H1 (cell line): ENCODE results near the gene FOLR1. TPM values are rescaled to one million over a fixed set of nuclear protein-coding genes. Genes with fewer than 3 reads are reported as not detected.

Source experiments
- CTCF ChIA-PET: fragments of 300-600 bp; sonication (Branson Sonifier 250); formaldehyde crosslinking; loops from one replicate; lab custom pipeline; 2021; ENCODE audit not compliant: partially characterized antibody; lab: Charles Lee
- POLR2A ChIA-PET: fragments of 300-600 bp; sonication (Branson Sonifier 250); formaldehyde crosslinking; loops from one replicate; lab custom pipeline; 2021; ENCODE audit warnings: inconsistent platforms; ENCODE audit not compliant: partially characterized antibody; lab: Charles Lee
- DNase-seq, 2 experiments: peaks; one replicate each; pipeline versions ENCODE4 v3.0.0 to v3.0.0-alpha.2; 2010 to 2022; ENCODE audit warnings: low spot score in 2 of 2, low read depth in 1 of 2, mixed read lengths in 1 of 2
- FAIRE-seq: peaks from 2 replicates; lab custom pipeline; 2011; peaks lifted over from hg19 to GRCh38; lab: Jason Lieb, UNC
- H2AFZ ChIP-seq: 2 replicates; pipeline ENCODE4 v1.8.1; 2012; ENCODE audit warnings: low read length, inconsistent platforms
- H2AK5ac ChIP-seq: 2 replicates; pipeline ENCODE4 v1.6.1; 2013; ENCODE audit warnings: low read depth, low read length
- H2BK120ac ChIP-seq: replicated peaks from 2 replicates; pipeline ENCODE3; 2013; ENCODE audit warnings: low read depth, low read length, inconsistent platforms
- H2BK12ac ChIP-seq: 2 replicates; pipeline ENCODE4 v1.6.1; 2013; ENCODE audit warnings: low read depth, low read length
- H2BK15ac ChIP-seq: 2 replicates; pipeline ENCODE4 v1.6.1; 2013; ENCODE audit warnings: low read length
- H2BK20ac ChIP-seq: 2 replicates; pipeline ENCODE4 v1.6.1; 2013; ENCODE audit warnings: low read length
- H2BK5ac ChIP-seq: 2 replicates; pipeline ENCODE4 v1.6.1; 2013; ENCODE audit warnings: low read depth, low read length
- H3K14ac ChIP-seq: 2 replicates; pipeline ENCODE4 v1.6.1; 2013; ENCODE audit warnings: inconsistent platforms; ENCODE audit not compliant: insufficient read length
- H3K18ac ChIP-seq: 2 replicates; pipeline ENCODE4 v1.6.1; 2013; ENCODE audit warnings: low read length; ENCODE audit errors: extremely low read depth
- H3K23ac ChIP-seq: 2 replicates; pipeline ENCODE4 v1.6.1; 2013; ENCODE audit warnings: inconsistent platforms; ENCODE audit not compliant: insufficient read length
- H3K23me2 ChIP-seq: 2 replicates; pipeline ENCODE4 v1.6.1; 2013; ENCODE audit warnings: low read depth, low read length
- H3K27ac ChIP-seq: 2 replicates; pipeline ENCODE4 v1.6.1; 2011; ENCODE audit warnings: low read depth, low read length, inconsistent platforms
- H3K27me3 ChIP-seq, 4 experiments: replicated peaks in 1 of 4; 1 replicate in 1 of 4; 2 replicates in 3 of 4; pipeline versions ENCODE4 v1.6.1 to v1.8.1; 2011 to 2013; ENCODE audit warnings: low read length in 3 of 4, mild to moderate bottlenecking in 3 of 4, inconsistent platforms in 2 of 4, mixed read lengths in 2 of 4, moderate library complexity in 1 of 4; ENCODE audit not compliant: control insufficient read depth in 3 of 4, insufficient read depth in 3 of 4; ENCODE audit errors: extremely low read depth in 1 of 4
- H3K36me3 ChIP-seq, 4 experiments: 2 replicates each; pipeline versions ENCODE4 v1.6.1 to v1.8.1; 2011 to 2013; ENCODE audit warnings: mild to moderate bottlenecking in 4 of 4, low read length in 3 of 4, moderate library complexity in 2 of 4, control low read depth in 1 of 4, inconsistent platforms in 1 of 4; ENCODE audit not compliant: insufficient read depth in 4 of 4, control insufficient read depth in 2 of 4
- H3K4ac ChIP-seq: replicated peaks from 2 replicates; pipeline ENCODE3; 2013; ENCODE audit warnings: low read length, low read depth, mixed read lengths, inconsistent platforms; ENCODE audit not compliant: insufficient read length
- H3K4me1 ChIP-seq, 4 experiments: replicated peaks in 1 of 4; 1 replicate in 1 of 4; 2 replicates in 3 of 4; pipeline versions ENCODE4 v1.6.1 to v1.8.1; 2011 to 2013; ENCODE audit warnings: low read length in 3 of 4, inconsistent platforms in 2 of 4, mixed read lengths in 1 of 4; ENCODE audit not compliant: insufficient read depth in 4 of 4, control insufficient read depth in 3 of 4
- H3K4me2 ChIP-seq, 2 experiments: 2 replicates each; pipeline versions ENCODE4 v1.6.1 to v1.8.1; 2011 to 2013; ENCODE audit warnings: low read depth in 2 of 2, low read length in 2 of 2, control low read depth in 1 of 2, inconsistent platforms in 1 of 2, mild to moderate bottlenecking in 1 of 2; ENCODE audit not compliant: insufficient read depth in 1 of 2
- H3K4me3 ChIP-seq, 4 experiments: fragments of 200-600, 300-600 bp in 1 of 4; sonication (generic), shearing (Covaris generic), sonication (Bioruptor Twin) in 1 of 4; 2 replicates each; pipeline versions ENCODE4 v1.5.1 to v1.8.1; 2011 to 2016; ENCODE audit warnings: low read length in 4 of 4, low read depth in 3 of 4, control low read depth in 2 of 4, inconsistent platforms in 2 of 4, mild to moderate bottlenecking in 2 of 4, mixed read lengths in 1 of 4, moderate library complexity in 1 of 4; ENCODE audit not compliant: insufficient read depth in 2 of 4; ENCODE audit errors: extremely low read depth in 1 of 4
- H3K56ac ChIP-seq: replicated peaks from 2 replicates; pipeline ENCODE3; 2013; ENCODE audit warnings: low read depth, mild to moderate bottlenecking, mixed read lengths, low read length, inconsistent platforms; ENCODE audit not compliant: insufficient read length
- H3K79me1 ChIP-seq: 2 replicates; pipeline ENCODE4 v1.6.1; 2013; ENCODE audit warnings: low read depth, low read length, control low read depth
- H3K79me2 ChIP-seq, 2 experiments: 2 replicates each; pipeline versions ENCODE4 v1.6.1 to v1.8.1; 2012 to 2013; ENCODE audit warnings: low read length in 2 of 2, mild to moderate bottlenecking in 2 of 2, inconsistent platforms in 1 of 2; ENCODE audit not compliant: insufficient read depth in 2 of 2, control insufficient read depth in 1 of 2
- H3K9ac ChIP-seq, 4 experiments: replicated peaks in 1 of 4; 1 replicate in 1 of 4; 2 replicates in 3 of 4; pipeline versions ENCODE4 v1.6.1 to v1.8.1; 2011 to 2013; ENCODE audit warnings: low read depth in 3 of 4, low read length in 3 of 4, control low read depth in 2 of 4, mild to moderate bottlenecking in 2 of 4, moderate library complexity in 2 of 4, inconsistent platforms in 1 of 4; ENCODE audit errors: extremely low read depth in 1 of 4
- H3K9me3 ChIP-seq, 2 experiments: 2 replicates each; pipeline versions ENCODE4 v1.6.1 to v1.8.1; 2012 to 2013; ENCODE audit warnings: mild to moderate bottlenecking in 2 of 2, moderate library complexity in 2 of 2, control low read depth in 1 of 2, inconsistent platforms in 1 of 2, low read depth in 1 of 2, low read length in 1 of 2, mixed read lengths in 1 of 2; ENCODE audit not compliant: insufficient read depth in 2 of 2
- H4K20me1 ChIP-seq, 2 experiments: replicated peaks in 1 of 2; 2 replicates each; pipeline versions ENCODE3 to v1.8.1; 2011 to 2013; ENCODE audit warnings: inconsistent platforms in 2 of 2, low read length in 2 of 2, mild to moderate bottlenecking in 1 of 2; ENCODE audit not compliant: insufficient read depth in 2 of 2, control insufficient read depth in 1 of 2
- H4K5ac ChIP-seq: 2 replicates; pipeline ENCODE4 v1.6.1; 2013; ENCODE audit warnings: low read length, low read depth, mixed read lengths, inconsistent platforms; ENCODE audit not compliant: insufficient read length
- H4K8ac ChIP-seq: 2 replicates; pipeline ENCODE4 v1.8.0; 2013; ENCODE audit warnings: mild to moderate bottlenecking, moderate library complexity, low read length, inconsistent platforms; ENCODE audit not compliant: insufficient read depth; ENCODE audit errors: extremely low read depth
- H4K91ac ChIP-seq: replicated peaks from 2 replicates; pipeline ENCODE3; 2013; ENCODE audit warnings: low read length, mixed read lengths, inconsistent platforms; ENCODE audit not compliant: insufficient read length
- ATF3 ChIP-seq: IDR thresholded peaks from 2 replicates; pipeline ENCODE4 v1.6.1; 2011; ENCODE audit warnings: low read depth, mild to moderate bottlenecking, low read length; ENCODE audit not compliant: insufficient read depth
- CREB1 ChIP-seq: IDR thresholded peaks from 2 replicates; pipeline ENCODE4 v1.6.1; 2012; ENCODE audit warnings: inconsistent platforms
- CTCF ChIP-seq, 3 experiments: IDR thresholded peaks; 1 replicate in 2 of 3; 2 replicates in 1 of 3; pipeline versions ENCODE4 v1.5.1 to v1.6.1; 2011; ENCODE audit warnings: low read length in 3 of 3, mild to moderate bottlenecking in 3 of 3, inconsistent platforms in 2 of 3, low read depth in 1 of 3, moderate library complexity in 1 of 3; ENCODE audit not compliant: insufficient read depth in 1 of 3; ENCODE audit errors: control extremely low read depth in 1 of 3
- HDAC6 ChIP-seq: IDR thresholded peaks from one replicate; pipeline ENCODE4 v1.7.1; 2012; ENCODE audit warnings: low read depth, mild to moderate bottlenecking, inconsistent platforms, low read length, moderate library complexity
- KDM1A ChIP-seq: fragments of 200-600, 300-600 bp; sonication (generic); IDR thresholded peaks from 2 replicates; pipeline ENCODE4 v1.7.1; 2016; ENCODE audit warnings: mild to moderate bottlenecking, low read length, borderline replicate concordance
- RFX5 ChIP-seq: IDR thresholded peaks from 2 replicates; pipeline ENCODE4 v1.6.1; 2011; ENCODE audit warnings: low read depth, low read length, improper control_type of control experiment, borderline replicate concordance
- RXRA ChIP-seq: IDR thresholded peaks from 2 replicates; pipeline ENCODE4 v1.6.1; 2011; ENCODE audit warnings: low read depth, mild to moderate bottlenecking, low read length, moderate library complexity; ENCODE audit not compliant: insufficient read depth
- SIX5 ChIP-seq: IDR thresholded peaks from 2 replicates; pipeline ENCODE4 v1.6.1; 2011; ENCODE audit warnings: mild to moderate bottlenecking, low read depth, low read length
- TBP ChIP-seq: IDR thresholded peaks from 2 replicates; pipeline ENCODE4 v1.6.1; 2011; ENCODE audit warnings: low read depth, low read length, improper control_type of control experiment
- WGBS, 2 experiments: shearing (Covaris generic) in 1 of 2; methylation state at CpG; one replicate each; pipeline versions ENCODE4 v1.1.6 to v1.1.7; 2013 to 2015; ENCODE audit warnings: low lambda C conversion rate in 2 of 2, mixed read lengths in 2 of 2, inconsistent platforms in 1 of 2, low coverage in 1 of 2, missing lambda C conversion rate in 1 of 2; ENCODE audit not compliant: insufficient replicate concordance in 2 of 2, insufficient coverage in 1 of 2, insufficient read length in 1 of 2; ENCODE audit errors: extremely low coverage in 1 of 2, missing lambda C conversion rate in 1 of 2; 5-methylcytosine and 5-hydroxymethylcytosine counted together
- polyA plus RNA-seq, 7 experiments: library from polyadenylated mRNA; depleted of rRNA in 3 of 7; stranded (reverse) in 5 of 7; unstranded in 2 of 7; fragments of >200 nt in 5 of 7; fragments of 200-250 nt in 2 of 7; gene quantifications; 1 replicate in 5 of 7; 2 replicates in 1 of 7; 4 replicates in 1 of 7; pipeline versions ENCODE4 v1.2.1 to v1.2.3, GENCODE V29; 2011 to 2013; ENCODE audit warnings: missing spikeins in 2 of 7, mixed read lengths in 2 of 7
- total RNA-seq: library from RNA; stranded (reverse); fragmentation: NEBNext Ultra II Directional; extraction: Animal tissue kit (Norgen Biotek cat#: 25700); gene quantifications from 2 replicates; pipeline ENCODE4 v1.2.1, GENCODE V29; 2021

Gene FOLR1
- total and polyA plus RNA-seq, 2 of the 8 experiments (the other 6 are each of a cell fraction or from before 2014, with no cell fraction given) = 1.3 TPM; not detected in 1

GRCh38 chr11:72144807-72145565 lies 47.0 kb upstream of the FOLR1 start:
- Histone ChIP-seq H2BK120ac (no peak overlapping the region), H2BK15ac (no peak overlapping the region), H2AK5ac (no peak overlapping the region), H2BK20ac (no peak overlapping the region), H2BK12ac (no peak overlapping the region), H3K27me3 (no peaks in the 10 kb centered on the region), H3K79me1 (no peaks in the 10 kb centered on the region), H2BK5ac (no peak overlapping the region), H4K8ac (no peak overlapping the region), H3K36me3 (no peaks in the 10 kb centered on the region), H3K27ac (no peak overlapping the region), H3K23ac (no peak overlapping the region), H3K4me2 (no peak overlapping the region), H3K23me2 (no peaks in the 10 kb centered on the region), H3K56ac (no peak overlapping the region), H3K79me2 (no peaks in the 10 kb centered on the region), H4K5ac (no peak overlapping the region), H2AFZ (no peak overlapping the region), H3K4me3 (no peak overlapping the region), H3K4ac (no peak overlapping the region), H3K9me3 (no peaks in the 10 kb centered on the region), H3K18ac (no peak overlapping the region), H3K14ac (no peak overlapping the region), H3K4me1 (no peaks in the 10 kb centered on the region), H3K9ac (no peak overlapping the region), H4K91ac (no peak overlapping the region), H4K20me1 (no peaks in the 10 kb centered on the region)
- WGBS, 2 experiments = 92% methylated on average over 4 of the region's 4 CpGs; no CpG with 5 or more reads in 1 of the 2 experiments
- CTCF ChIA-PET = interaction anchor here (0.7 to 3.9 kb wide), 25 partner anchors 10 to 1681 kb away, joined by 3 to 71 read pairs (median 5); partner anchors contain the start of gene FOLR3
- no peak for FAIRE-seq
- DNase-seq = no peak
- POLR2A ChIA-PET = interaction anchor here (2.2 kb wide), 1 partner anchor 32 kb away, joined by 9 read pairs; the partner anchor contains the start of gene ANAPC15
- TF ChIP-seq SIX5 (no peak), RXRA (no peak), HDAC6 (no peak), CTCF (IDR thresholded peaks at IDR 0.05; ENCODE audit: control extremely low read depth in 1 of 3, insufficient read depth in 1 of 3, low read depth in 1 of 3, low read length in 3 of 3) (no peak), TBP (no peak), KDM1A (no peak), CREB1 (no peak), ATF3 (no peak), RFX5 (no peak)
